Lower lobe of right lung (tissue), 2 donors: Measurements from ENCODE around the gene CLNK. TPM values are rescaled to one million over a fixed set of nuclear protein-coding genes. Genes with fewer than 3 reads are reported as not detected.

Experiments
- ATAC-seq, 2 donors: fragments of 200-7000 bp; cut with Tn5 transposase; one replicate each; pipeline ENCODE4 v1.9.1; 2020 to 2022; ENCODE audit warnings: mild to moderate bottlenecking in 2 of 2, moderate library complexity in 2 of 2
- DNase-seq: peaks from one replicate; pipeline ENCODE4 v3.0.0-alpha.2; 2020
- H3K27ac ChIP-seq: fragments of 200-600 bp; one replicate; pipeline ENCODE4 v1.8.0; 2022
- H3K27me3 ChIP-seq: fragments of 200-600 bp; one replicate; pipeline ENCODE4 v1.8.0; 2022; ENCODE audit warnings: low read depth
- H3K36me3 ChIP-seq: fragments of 200-600 bp; one replicate; pipeline ENCODE4 v1.8.0; 2022; ENCODE audit warnings: mild to moderate bottlenecking
- H3K4me1 ChIP-seq: fragments of 200-600 bp; one replicate; pipeline ENCODE4 v1.8.0; 2022
- H3K4me3 ChIP-seq: fragments of 200-600 bp; one replicate; pipeline ENCODE4 v1.8.0; 2022; ENCODE audit warnings: mild to moderate bottlenecking
- H3K9me3 ChIP-seq: fragments of 200-600 bp; one replicate; pipeline ENCODE4 v1.8.0; 2022
- intact Hi-C: fragments of 100-400 bp; cut with DNase I; formaldehyde crosslinking; loops from one replicate; pipeline ENCODE4 v1.11.0; 2022
- long read RNA-seq: library from polyadenylated mRNA; unstranded; transcript quantifications from one replicate; pipeline ENCODE4 v2.0.0, GENCODE V29; 2021
- total RNA-seq: library from RNA; stranded (reverse); fragmentation: NEBNext Ultra II Directional; extraction: Animal tissue kit (Norgen Biotek cat#: 25700); gene quantifications from one replicate; pipeline ENCODE4 v1.2.1, GENCODE V29; 2021
- TF ChIP-seq, protein P1 (sequence below): fragments of 200-600 bp; IDR thresholded peaks from one replicate; pipeline ENCODE4 v1.8.0; 2022; ENCODE audit warnings: antibody characterized with exemption, mild to moderate bottlenecking
- donor health status: DM: no; HTN: yes; CAD: no; lungs with severe emphysema.

The CLNK gene, protein sequence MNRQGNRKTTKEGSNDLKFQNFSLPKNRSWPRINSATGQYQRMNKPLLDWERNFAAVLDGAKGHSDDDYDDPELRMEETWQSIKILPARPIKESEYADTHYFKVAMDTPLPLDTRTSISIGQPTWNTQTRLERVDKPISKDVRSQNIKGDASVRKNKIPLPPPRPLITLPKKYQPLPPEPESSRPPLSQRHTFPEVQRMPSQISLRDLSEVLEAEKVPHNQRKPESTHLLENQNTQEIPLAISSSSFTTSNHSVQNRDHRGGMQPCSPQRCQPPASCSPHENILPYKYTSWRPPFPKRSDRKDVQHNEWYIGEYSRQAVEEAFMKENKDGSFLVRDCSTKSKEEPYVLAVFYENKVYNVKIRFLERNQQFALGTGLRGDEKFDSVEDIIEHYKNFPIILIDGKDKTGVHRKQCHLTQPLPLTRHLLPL
- total RNA-seq = 0.09 TPM
- long read RNA-seq, partial matches to known transcripts = 0 of 3 reads
- long read RNA-seq, other reads (novel, unspliced or antisense) = 3 of 3 reads

DNA sequence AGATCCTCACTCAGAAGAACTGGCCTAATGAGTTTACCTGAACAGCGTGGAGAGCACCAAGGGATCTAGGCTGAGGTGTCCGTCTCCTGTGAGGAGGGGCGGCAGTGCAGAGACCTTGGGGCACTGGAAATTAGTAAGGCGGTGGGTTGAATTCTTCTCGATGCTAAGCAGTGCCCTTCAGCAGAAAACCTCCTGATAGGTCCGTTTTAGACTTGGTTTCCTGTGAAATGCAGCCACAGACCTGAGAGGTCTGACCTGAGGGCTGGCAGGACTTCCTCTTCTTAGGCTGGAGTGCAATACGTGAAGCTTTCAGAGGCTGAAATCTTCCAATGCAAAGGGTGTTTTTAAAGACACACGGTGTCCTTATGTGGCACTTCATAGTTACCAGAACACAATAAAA is at the start of gene CLNK:
CLNK (minus strand) TSS at position 138 of the 400 bp plus-strand sequence. CDS start 16,899 bp downstream, outside the sequence.
- ATAC-seq = no peak
- H3K9me3 ChIP-seq = no peaks in the 10 kb centered on the region
- TF ChIP-seq, protein P1, sequence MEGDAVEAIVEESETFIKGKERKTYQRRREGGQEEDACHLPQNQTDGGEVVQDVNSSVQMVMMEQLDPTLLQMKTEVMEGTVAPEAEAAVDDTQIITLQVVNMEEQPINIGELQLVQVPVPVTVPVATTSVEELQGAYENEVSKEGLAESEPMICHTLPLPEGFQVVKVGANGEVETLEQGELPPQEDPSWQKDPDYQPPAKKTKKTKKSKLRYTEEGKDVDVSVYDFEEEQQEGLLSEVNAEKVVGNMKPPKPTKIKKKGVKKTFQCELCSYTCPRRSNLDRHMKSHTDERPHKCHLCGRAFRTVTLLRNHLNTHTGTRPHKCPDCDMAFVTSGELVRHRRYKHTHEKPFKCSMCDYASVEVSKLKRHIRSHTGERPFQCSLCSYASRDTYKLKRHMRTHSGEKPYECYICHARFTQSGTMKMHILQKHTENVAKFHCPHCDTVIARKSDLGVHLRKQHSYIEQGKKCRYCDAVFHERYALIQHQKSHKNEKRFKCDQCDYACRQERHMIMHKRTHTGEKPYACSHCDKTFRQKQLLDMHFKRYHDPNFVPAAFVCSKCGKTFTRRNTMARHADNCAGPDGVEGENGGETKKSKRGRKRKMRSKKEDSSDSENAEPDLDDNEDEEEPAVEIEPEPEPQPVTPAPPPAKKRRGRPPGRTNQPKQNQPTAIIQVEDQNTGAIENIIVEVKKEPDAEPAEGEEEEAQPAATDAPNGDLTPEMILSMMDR = no peak

DNA sequence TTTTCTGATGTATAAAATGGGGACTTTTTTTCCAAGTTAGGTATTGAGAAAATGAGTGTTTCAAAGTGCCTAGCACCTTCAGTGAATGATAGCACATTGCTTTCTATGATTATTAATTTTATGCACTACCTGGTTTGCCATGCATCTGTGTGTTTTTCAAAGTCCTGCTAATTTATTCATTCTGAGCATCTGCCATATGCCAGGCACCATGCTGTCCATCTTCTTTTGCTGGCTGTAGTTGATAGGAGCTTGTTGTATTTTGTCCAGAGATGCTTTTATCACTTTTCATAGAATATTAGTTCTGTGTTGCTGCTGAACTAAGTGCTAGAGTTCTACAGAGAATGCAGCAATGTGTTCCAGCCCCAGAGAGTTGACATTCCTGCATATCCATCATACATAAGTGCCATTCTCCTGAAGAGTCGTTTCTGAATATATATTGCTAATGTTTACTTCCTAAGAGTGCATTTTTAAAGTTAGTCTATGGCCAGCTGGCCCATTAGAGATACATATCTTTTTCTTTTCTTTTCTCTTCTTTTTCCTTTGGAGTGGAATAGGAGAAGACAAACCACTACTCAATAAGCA is 49.0 kb upstream of the CLNK start:
- no peak overlapping the region for H3K4me3 ChIP-seq
- ATAC-seq (no peak), DNase-seq (no peak)
- no peaks in the 10 kb centered on the region for H3K27me3 ChIP-seq
- no peak overlapping the region for H3K27ac ChIP-seq
- H3K4me1 ChIP-seq = no peaks in the 10 kb centered on the region
- TF ChIP-seq, protein P1 = no peak
- intact Hi-C loops = no loop called here
- H3K36me3 ChIP-seq = no peaks in the 10 kb centered on the region
- H3K9me3 ChIP-seq = no peaks in the 10 kb centered on the region

More for the DNA sequence above, at the start of gene CLNK:
- Histone ChIP-seq H3K36me3 (no peaks in the 10 kb centered on the region), H3K27me3 (no peaks in the 10 kb centered on the region), H3K27ac (no peak within 1 kb of the TSS), H3K4me3 (no peak within 1 kb of the TSS), H3K4me1 (no peaks in the 10 kb centered on the region)
- intact Hi-C loops = no loop called here
- DNase-seq = no peak

DNA sequence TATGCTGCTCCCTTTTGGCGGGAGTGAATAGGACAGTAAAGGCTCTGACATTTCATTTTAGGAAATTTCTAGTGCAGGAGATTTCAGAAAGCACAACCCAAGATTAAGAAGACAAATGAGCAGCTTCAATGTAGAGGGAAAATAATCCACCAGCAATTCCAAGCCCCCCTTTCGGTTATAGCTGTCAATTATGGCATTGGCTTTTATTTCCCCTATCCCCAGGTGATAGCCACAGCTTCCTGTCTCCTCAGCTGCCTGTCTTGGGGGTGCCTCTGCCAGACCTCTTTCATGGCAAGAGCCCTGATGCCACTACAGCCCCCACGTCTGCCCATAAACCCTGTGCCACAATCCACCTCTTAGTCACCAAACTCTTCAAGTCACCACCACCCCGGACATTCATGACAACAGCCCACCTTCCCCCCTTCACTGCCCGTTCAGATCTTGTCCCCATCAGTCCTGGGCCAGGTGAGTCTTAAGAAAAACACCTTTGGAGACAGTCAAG is 48.4 kb upstream of the CLNK start:
- Histone ChIP-seq H3K36me3 (no peaks in the 10 kb centered on the region), H3K4me1 (no peaks in the 10 kb centered on the region), H3K4me3 (no peak overlapping the region), H3K27ac (no peak overlapping the region), H3K9me3 (no peaks in the 10 kb centered on the region), H3K27me3 (no peaks in the 10 kb centered on the region)
- intact Hi-C loops = no loop called here
- ATAC-seq (no peak), DNase-seq (no peak)
- TF ChIP-seq, protein P1 = no peak

DNA sequence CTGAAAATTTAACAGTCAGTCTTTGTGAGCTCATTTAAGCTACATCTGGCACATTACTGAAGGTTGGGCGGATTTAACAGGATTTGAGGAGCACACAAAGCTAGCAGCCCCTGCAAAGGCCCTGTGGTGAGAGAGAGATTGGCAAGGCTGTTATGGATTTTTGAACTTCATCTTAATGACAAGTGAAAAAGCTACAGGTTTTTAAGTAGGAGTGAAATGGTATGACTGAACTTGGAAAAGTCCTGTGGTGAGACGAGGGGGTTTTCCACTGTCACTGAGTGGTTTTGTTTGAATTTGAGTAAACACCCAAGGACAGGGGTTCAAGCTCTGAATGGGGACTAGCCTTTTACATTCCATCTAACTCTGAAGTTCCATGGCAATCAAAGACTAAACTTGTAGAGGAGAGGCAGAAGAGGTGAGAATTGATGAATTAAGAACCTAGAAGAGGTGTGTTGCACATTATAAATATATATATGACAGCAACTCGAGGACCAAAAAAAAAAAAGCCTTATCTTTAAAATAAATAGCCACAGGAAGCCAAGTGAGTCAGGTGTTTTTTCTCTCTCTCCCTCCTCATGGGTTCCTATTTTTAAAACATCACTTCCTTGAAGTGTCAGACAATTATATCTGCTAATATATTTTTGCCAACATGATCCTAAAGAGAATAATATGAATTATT is 47.8 kb upstream of the CLNK start:
- no peaks in the 10 kb centered on the region for H3K36me3 ChIP-seq
- no peaks in the 10 kb centered on the region for H3K4me1 ChIP-seq
- no peaks in the 10 kb centered on the region for H3K9me3 ChIP-seq
- ATAC-seq = no peak
- DNase-seq = no peak
- intact Hi-C loops = no loop called here
- no peaks in the 10 kb centered on the region for H3K27me3 ChIP-seq
- TF ChIP-seq, protein P1 = no peak
- no peak overlapping the region for H3K4me3 ChIP-seq
- no peak overlapping the region for H3K27ac ChIP-seq

DNA sequence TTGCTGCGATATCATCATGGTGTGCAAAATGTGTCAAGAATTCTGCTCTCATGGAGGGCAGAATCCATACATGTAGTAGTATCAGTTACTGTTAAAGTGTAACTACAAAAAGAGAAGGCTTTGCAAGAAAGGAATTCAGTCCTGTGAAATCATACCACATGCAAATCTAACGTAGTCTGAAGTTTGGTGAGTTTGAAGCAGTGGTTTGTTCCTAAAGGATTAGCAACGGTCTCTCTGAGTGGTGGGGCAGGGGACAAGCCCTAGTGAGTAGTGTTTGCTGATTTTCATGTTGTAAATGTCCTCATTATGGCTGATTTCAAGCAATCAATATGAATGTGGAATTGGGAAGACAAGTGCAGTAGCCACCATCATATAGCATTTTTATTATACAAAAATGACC is 47.1 kb upstream of the CLNK start:
- Histone ChIP-seq H3K9me3 (no peaks in the 10 kb centered on the region), H3K4me1 (no peaks in the 10 kb centered on the region), H3K4me3 (no peak overlapping the region), H3K36me3 (no peaks in the 10 kb centered on the region), H3K27me3 (no peaks in the 10 kb centered on the region), H3K27ac (no peak overlapping the region)
- intact Hi-C loops = no loop called here
- DNase-seq (no peak), ATAC-seq (no peak)
- TF ChIP-seq, protein P1 = no peak
